GM19395 (cell line): ENCODE results near the gene RASGEF1C.
"Not testable (repeated sequence)": the region's sequence is repeated elsewhere in the genome, so short reads cannot be mapped to it uniquely, and the experiment has no call there.

ENCODE experiments used
- ATAC-seq: cut with Tn5 transposase; IDR thresholded peaks from one replicate; pipeline ENCODE4 v1.9.1; 2021; ENCODE audit warnings: mild to moderate bottlenecking, moderate library complexity; ENCODE audit not compliant: unreplicated experiment

RASGEF1C gene

DNA sequence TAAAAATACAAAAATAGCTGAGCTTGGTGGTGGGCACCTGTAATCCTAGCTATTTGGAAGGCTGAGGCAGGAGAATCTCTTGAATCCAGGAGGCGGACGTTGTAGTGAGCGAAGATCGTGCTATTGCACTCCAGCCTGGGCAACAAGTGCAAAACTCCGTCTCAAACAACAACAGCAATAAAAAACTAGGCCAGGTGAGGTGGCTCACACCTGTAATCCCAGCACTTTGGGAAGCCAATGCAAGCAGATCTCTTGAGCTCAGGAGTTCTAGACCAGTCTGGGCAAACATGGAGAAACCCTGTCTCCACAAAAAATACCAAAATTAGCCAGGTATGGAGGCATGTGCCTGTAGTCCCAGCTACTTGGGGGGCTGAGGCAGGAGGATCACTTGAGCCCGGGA is 84.3 kb downstream of the RASGEF1C start:
- ATAC-seq: not testable (repeated sequence)

- no peak for ATAC-seq
Observed at GRCh38 chr5:180122875-180123274, 86.1 kb downstream of the RASGEF1C start.

DNA sequence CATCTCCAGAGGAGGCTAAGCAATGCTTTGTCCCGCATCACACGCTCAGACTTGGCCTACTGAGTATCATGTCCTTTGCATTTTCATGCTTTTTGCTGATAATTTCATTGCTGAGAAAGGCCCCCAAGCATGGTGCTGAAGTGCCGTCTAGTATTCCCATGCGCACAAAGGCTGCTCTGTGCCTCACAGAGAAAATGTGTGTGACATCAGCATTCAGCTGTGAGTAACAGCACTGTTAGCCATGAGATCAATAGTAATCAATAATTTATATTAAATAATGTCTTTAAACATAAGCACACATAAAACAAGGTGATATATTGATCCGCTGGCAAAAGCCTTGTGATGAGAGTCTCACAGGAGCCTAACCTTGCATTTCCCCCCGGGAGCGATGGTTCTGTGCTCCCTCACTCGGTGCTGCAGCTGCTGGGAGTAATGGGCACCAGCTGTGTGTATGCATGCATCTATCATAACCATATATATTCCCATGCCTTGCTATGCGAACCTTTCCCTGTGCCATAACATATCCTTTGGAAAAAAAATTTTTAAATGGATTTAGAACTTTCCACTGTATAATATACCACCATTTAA is 87.1 kb downstream of the RASGEF1C start:
- no peak for ATAC-seq

DNA sequence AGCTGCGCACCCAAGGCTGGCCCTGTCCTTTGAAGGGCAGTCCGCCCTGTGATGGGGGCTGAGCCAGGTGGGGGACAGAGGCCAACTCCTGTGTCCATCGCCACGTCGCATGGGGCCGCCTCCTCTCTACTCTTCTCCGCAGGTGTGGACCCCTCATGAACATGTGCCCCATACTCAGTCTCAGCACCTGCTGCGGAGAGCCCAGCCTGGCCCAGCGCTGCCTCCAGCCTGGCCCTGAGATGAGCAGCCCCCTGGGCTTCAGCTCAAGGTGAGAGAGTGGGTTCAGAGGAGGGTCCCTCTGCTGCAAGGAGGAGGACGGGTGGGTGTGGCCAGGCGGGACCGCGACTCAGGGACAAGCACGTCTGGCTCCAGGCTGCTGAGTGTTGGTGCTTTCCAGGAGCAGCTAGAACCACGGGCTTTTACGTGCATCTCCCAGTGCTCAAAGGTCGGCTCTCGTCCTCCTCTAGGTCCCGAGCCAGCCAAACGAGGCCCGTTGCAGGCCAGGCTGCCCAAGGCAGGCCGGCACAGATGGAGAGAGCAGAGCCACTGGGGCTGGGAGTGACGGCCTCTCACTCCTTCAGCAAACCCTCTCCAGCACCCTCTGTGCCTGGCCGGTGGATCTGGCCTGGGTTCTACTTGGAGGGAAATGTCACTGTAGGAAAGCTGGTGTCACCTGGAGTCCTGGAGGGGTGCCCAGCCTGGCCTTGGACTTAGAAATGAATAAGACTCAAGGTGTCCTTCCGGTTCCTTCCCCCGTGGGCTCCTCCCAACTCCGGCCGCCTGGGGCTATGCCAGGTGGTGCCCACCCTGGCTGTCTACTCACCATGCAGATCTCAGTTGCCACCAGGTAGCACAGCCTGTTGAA is 88.5 kb downstream of the RASGEF1C start:
- no peak for ATAC-seq

- ATAC-seq: no peak
Observed at GRCh38 chr5:180119903-180120236, 89.1 kb downstream of the RASGEF1C start.

GRCh38 chr5:180119031-180119902 is 89.7 kb downstream of the RASGEF1C start:
- no peak for ATAC-seq

GRCh38 chr5:180118391-180118791 is 90.6 kb downstream of the RASGEF1C start:
- no peak for ATAC-seq

- no peak for ATAC-seq
Observed at GRCh38 chr5:180117000-180117725, 91.8 kb downstream of the RASGEF1C start.

- ATAC-seq: no peak
Observed at GRCh38 chr5:180116077-180116999, 92.7 kb downstream of the RASGEF1C start.

DNA sequence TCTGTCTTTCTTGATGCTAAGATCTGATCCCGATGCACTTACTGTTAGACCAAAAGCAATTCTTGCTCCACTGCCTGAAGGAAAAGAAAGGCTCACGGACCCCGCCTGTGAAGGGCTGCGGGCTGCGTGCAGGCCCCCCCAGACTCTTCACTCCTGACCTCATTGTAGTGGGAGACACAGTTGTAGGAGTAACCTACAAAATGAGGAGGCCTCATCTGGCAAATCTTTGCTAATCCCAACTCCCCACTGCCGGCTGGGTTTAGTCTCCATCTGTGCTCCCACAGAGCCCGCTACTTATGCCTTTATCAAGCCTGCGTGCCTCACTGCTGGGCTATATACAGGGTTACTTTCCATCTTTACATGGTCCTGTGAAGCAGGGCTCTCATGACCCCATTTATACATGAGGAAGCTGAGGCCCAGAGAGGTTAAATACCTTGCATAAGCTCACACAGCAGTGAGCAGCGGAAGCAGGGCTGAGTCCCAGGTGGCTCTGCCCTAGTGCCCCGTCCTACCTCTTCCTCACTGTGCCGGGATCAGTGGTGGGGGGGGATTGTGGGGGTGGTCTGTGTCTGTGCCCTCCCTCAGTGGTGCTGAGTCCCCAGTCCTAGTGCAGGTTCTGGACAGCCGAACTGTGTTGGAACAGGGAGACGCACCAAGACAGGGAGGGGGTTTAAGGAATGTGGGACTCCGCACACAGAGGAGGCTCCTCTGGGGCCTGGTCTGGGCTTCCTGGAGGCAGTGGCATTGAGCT is 93.5 kb downstream of the RASGEF1C start:
- no peak for ATAC-seq

- ATAC-seq: no peak
Observed at GRCh38 chr5:180114304-180115003, 94.6 kb downstream of the RASGEF1C start.

DNA sequence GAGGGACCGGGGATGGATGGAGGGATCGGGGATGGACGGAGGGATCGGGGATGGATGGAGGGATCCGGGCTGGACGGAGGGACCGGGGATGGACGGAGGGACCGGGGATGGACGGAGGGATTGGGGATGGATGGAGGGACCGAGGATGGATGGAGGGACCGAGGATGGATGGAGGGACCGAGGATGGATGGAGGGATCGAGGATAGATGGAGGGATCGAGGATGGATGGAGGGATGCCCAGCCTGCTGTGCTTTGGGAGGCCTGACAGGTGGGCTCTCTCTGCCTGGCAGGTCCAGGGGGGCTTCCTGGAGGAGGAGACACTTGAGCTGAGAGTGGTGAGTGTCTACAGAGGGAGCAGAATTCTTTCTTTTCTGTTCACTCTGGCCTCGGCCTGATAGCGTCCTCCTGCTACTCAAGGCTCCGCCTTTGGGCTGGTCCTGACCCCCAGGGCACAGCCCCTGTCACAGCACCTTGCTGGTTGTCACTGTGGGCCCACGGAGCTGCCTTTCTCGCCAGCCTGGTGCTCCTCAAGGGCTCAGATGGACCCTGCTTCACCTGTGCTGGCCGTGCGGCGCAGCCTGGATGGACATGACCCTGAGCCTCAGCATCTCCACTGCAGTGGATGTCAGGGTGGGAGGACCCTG is 95.2 kb downstream of the RASGEF1C start:
- ATAC-seq: no peak

DNA sequence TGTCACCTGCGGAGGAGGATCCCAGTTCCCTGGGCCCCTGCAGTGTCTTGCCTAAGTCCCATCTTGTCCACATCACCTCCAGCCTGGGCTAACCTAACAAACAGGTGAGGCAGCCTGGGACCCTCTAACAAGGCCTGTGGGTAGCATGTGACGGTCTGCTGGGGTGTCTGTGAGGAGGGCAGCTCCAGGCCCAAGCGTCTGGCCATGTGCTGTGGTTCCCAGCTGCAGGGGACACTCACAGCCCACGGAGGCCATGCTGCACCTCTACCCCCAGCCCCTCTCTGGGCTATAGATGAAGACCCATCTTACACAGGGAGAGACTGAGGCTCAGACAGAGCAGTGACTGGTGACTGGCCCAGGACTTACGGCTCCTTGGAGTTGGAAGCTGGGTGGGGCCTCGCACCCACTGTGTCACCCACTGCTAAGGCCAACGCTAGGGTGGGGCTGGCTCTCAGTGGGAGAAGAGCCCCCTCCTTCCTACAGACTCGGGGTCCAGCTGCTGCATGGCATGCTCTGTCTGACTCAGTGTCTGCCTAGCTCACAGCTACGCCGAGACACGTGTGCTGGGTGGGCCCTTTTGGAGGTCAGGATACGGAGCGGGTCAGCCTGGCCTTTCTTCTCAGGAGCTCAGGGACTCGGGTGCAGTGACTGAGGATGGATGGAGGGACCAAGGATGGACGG is 96.7 kb downstream of the RASGEF1C start:
- no peak for ATAC-seq

- ATAC-seq: no peak
Observed at GRCh38 chr5:180111273-180112002, 97.6 kb downstream of the RASGEF1C start.

GRCh38 chr5:180109920-180110319 is 99.1 kb downstream of the RASGEF1C start:
- no peak for ATAC-seq

DNA sequence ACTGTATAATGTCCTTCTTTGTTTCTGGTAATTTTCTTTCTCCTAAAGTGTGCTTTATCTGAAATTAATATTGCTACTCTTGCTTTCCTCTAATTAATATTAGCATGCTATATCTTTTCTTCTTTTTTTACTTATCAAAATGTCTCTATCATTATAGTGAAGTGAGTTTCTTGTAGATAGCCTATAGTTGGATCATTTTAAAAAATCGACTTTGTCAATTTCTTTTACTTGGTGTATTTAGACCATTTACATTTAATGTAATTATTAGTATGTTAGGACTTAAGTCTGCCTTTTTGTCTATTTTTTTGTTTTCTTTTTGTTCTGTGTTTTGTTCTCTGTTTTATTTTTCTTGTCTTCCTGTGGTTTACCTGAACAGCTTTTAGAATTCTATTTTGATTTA is 102.0 kb downstream of the RASGEF1C start:
- ATAC-seq: no peak

DNA sequence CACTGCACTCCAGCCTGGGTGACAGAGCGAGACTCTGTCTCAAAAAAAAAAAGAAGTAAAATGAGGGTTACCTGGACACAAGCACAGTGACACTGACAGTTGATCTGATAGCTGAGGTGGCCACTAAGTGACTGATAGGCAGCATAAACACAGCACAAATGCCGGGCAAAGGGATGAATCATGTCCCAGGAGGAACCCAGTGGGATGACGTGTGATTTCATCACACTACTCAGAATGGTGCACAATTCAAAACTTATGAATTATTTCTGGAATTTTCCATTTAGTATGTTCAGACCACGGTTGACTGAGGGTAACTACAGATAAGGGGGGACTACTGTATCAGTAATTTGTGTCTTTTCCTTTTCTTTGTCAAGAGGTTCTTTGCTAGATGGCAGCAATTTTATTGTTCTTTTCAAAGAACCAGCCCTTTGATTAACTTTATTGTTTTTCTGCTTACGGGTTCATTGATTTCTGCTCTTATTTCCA is 103.1 kb downstream of the RASGEF1C start:
- ATAC-seq: no peak
